Heart left ventricle (tissue), 16 donors: Measurements from ENCODE around the gene MRPL37. TPM values are rescaled to one million over a fixed set of nuclear protein-coding genes. Genes with fewer than 3 reads are reported as not detected.

Source experiments
- ATAC-seq, 4 donors: fragments of 200-7000 bp; cut with Tn5 transposase; one replicate each; pipeline ENCODE4 v1.9.1; 2020 to 2022; ENCODE audit warnings: moderate library complexity in 4 of 4, mild to moderate bottlenecking in 3 of 4, moderate number of reproducible peaks in 1 of 4
- DNase-seq, 5 donors: peaks; one replicate each; pipeline ENCODE4 v3.0.0-alpha.2; 2020
- H3K27ac ChIP-seq, 12 donors: fragments of 200-600 bp; sonication (generic) in 4 of 12; one replicate each; pipeline versions ENCODE4 v1.5.0 to v1.8.0; 2016 to 2022; ENCODE audit warnings: mild to moderate bottlenecking in 2 of 12
- H3K27me3 ChIP-seq, 9 donors: fragments of 200-600 bp; sonication (generic) in 2 of 9; one replicate each; pipeline versions ENCODE4 v1.5.1 to v1.8.0; 2016 to 2022; ENCODE audit warnings: mild to moderate bottlenecking in 3 of 9
- H3K36me3 ChIP-seq, 9 donors: fragments of 200-600 bp; sonication (generic) in 2 of 9; one replicate each; pipeline versions ENCODE4 v1.5.0 to v1.8.0; 2018 to 2022; ENCODE audit warnings: mild to moderate bottlenecking in 2 of 9
- H3K4me1 ChIP-seq, 12 donors: fragments of 200-600 bp; sonication (generic) in 4 of 12; one replicate each; pipeline versions ENCODE4 v1.5.0 to v1.8.0; 2016 to 2022; ENCODE audit warnings: mild to moderate bottlenecking in 3 of 12
- H3K4me3 ChIP-seq, 12 donors: fragments of 200-600 bp; sonication (generic) in 4 of 12; one replicate each; pipeline versions ENCODE4 v1.5.0 to v1.8.0; 2017 to 2022; ENCODE audit warnings: mild to moderate bottlenecking in 9 of 12, moderate library complexity in 4 of 12
- H3K9me3 ChIP-seq, 12 donors: fragments of 200-600 bp; sonication (generic) in 4 of 12; one replicate each; pipeline versions ENCODE4 v1.5.0 to v1.8.0; 2016 to 2022; ENCODE audit warnings: mild to moderate bottlenecking in 1 of 12
- CTCF ChIP-seq, 12 donors: fragments of 200-600 bp; sonication (generic) in 4 of 12; IDR thresholded peaks; one replicate each; pipeline versions ENCODE4 v1.5.0 to v1.8.0; 2018 to 2022; ENCODE audit warnings: antibody characterized with exemption in 12 of 12, mild to moderate bottlenecking in 5 of 12
- POLR2A ChIP-seq, 2 donors: fragments of 450-650 bp; IDR thresholded peaks; one replicate each; pipeline ENCODE4 v1.6.1; 2017; ENCODE audit warnings: antibody characterized with exemption in 2 of 2, mild to moderate bottlenecking in 2 of 2, moderate library complexity in 2 of 2
- WGBS, 4 donors: extraction: QIAGEN DNeasy Blood & Tissue Kit in 2 of 4; methylation state at CpG; one replicate each; pipeline versions ENCODE4 v1.1.5 to v1.1.7; 2013 to 2018; 5-methylcytosine and 5-hydroxymethylcytosine counted together
- intact Hi-C, 10 donors: fragments of 100-400 bp; cut with DNase I; formaldehyde crosslinking; loops; one replicate each; pipeline versions ENCODE4 v1.11.1 to v1.14.2; 2022
- polyA plus RNA-seq, 2 donors: library from polyadenylated mRNA; stranded (reverse); fragments of 200-250 nt; gene quantifications; one replicate each; pipeline ENCODE4 v1.2.3, GENCODE V29; 2013
- total RNA-seq, 9 donors: library from RNA; depleted of rRNA in 2 of 9; stranded (reverse); fragments of >200 nt in 2 of 9; fragmentation: NEBNext Ultra II Directional in 3 of 9; extraction: Animal tissue kit (Norgen Biotek cat#: 25700) in 3 of 9; gene quantifications; one replicate each; pipeline versions ENCODE4 v1.1.0 to v1.2.4, GENCODE V29; 2016 to 2023
- donor health status: ischemic (EF 13 %, LVEDD 7.1; RV severe dilation, severe dysfunction).
- donor health status: healthy with polysubstance abuse.
- donor health status: DM: no; HTN: yes; CAD: no.
- donor health status: DM: no; HTN: no; CAD: no.
- donor health status: ischemic (EF 25% LVEDD 6.9; RV normal size, moderate dysfunction).
- donor health status: ischemic (EF 25% LVEDD 5.7; RV mildly dilated, moderate dysfunction).
- donor health status: healthy.
- donor health status: DM: yes; HTN: yes; CAD: no.
- donor health status: ischemic (EF 35%, LVEDD 5.7; RV mildly dilated, moderate dysfunction).
- donor health status: nonischemic (EF 11% LVEDD 7.7; RV severe dilation, severe dysfunction).
- donor health status: DM: yes; HTN: yes; CAD: no.
- donor health status: PGD.
- donor health status: ischemic (EF 29% LVEDD 5.4; RV normal size, mild dysfunction).
- donor health status: nonischemic (EF 23%, LVEDD 6.1; RV moderate dilation, normal function).

The MRPL37 gene
- total and polyA plus RNA-seq, 11 donors: 46.7 to 122 (median 84.6) TPM

- no peaks in the 10 kb centered on the region for H3K27me3 ChIP-seq
- intact Hi-C loops: no loop called here
- no peak for TF ChIP-seq POLR2A (IDR thresholded peaks at IDR 0.05)
- no peak for TF ChIP-seq CTCF (IDR thresholded peaks at IDR 0.05)
- no peaks in the 10 kb centered on the region for H3K9me3 ChIP-seq
- H3K4me3 ChIP-seq: no peak overlapping the region
- ATAC-seq (no peak), DNase-seq (no peak)
- H3K27ac ChIP-seq: no peak overlapping the region
- H3K4me1 ChIP-seq: no peaks in the 10 kb centered on the region
- H3K36me3 ChIP-seq: peaks cover 0 to 23% (median 0%) of the 10 kb centered on the region in 9 donors
- 93 to 96% (median 95%) methylated on average over 7 to 8 of the region's 8 CpGs for WGBS, 4 donors
Measured at GRCh38 chr1:54177726-54178125, 22.2 kb upstream of the MRPL37 start.

DNA sequence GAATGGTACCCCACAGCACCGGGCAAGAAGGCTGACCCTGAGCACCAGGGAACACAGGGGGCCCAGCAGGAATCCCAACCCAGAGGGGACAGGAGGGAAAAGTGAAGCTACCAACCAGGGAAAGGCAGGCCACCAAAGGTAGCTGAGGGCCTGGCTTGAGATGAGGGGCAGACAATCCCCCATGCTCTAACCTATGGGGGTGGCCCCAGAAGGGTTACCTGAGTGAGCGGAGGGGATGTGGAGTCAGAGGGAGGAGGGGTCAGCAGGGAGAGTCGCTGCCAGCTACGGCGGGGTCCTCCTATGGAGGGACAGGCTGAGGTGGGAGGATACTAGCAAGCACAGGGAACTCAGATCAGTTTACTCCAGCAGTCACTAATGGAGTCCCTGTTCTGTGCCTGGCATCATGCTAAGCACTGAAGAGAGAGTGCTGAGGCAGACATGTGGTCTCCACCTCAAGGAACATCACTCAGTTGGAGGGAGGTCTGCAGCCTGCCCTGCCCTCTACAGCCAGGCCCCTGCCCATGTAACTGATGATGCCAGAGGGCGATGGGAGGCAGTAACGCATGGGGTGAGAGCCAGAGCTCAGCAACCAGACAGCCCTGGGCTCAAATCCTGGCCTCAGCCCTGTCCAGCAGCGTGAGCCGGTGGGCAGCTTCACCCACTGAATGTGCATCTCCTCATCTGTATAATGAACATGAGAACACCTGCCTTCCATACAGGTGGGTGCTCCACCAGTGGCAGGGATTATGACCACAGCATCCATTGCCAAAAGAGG is 21.5 kb upstream of the MRPL37 start:
- Histone ChIP-seq H3K4me1 (no peaks in the 10 kb centered on the region), H3K27ac (no peak overlapping the region), H3K4me3 (no peak overlapping the region), H3K36me3 (peaks cover 0 to 29% (median 0%) of the 10 kb centered on the region in 9 donors), H3K27me3 (no peaks in the 10 kb centered on the region), H3K9me3 (no peaks in the 10 kb centered on the region)
- ATAC-seq: no peak
- 74 to 87% (median 84%) methylated on average over 5 to 9 of the region's 9 CpGs for WGBS, 4 donors
- DNase-seq: no peak
- TF ChIP-seq POLR2A (IDR thresholded peaks at IDR 0.05) (no peak), CTCF (IDR thresholded peaks at IDR 0.05) (no peak)
- intact Hi-C loops: no loop called here

- Histone ChIP-seq H3K27me3 (no peaks in the 10 kb centered on the region), H3K4me1 (no peaks in the 10 kb centered on the region), H3K9me3 (no peaks in the 10 kb centered on the region), H3K27ac (no peak overlapping the region), H3K36me3 (peaks cover 0 to 26% (median 5%) of the 10 kb centered on the region in 9 donors), H3K4me3 (no peak overlapping the region)
- TF ChIP-seq POLR2A (IDR thresholded peaks at IDR 0.05) (no peak), CTCF (IDR thresholded peaks at IDR 0.05) (no peak)
- intact Hi-C loops: no loop called here
- 93 to 95% (median 94%) methylated on average over 5 of the region's 5 CpGs for WGBS, 4 donors
- DNase-seq (no peak), ATAC-seq (no peak)
Measured at GRCh38 chr1:54180701-54181360, 19.1 kb upstream of the MRPL37 start.

DNA sequence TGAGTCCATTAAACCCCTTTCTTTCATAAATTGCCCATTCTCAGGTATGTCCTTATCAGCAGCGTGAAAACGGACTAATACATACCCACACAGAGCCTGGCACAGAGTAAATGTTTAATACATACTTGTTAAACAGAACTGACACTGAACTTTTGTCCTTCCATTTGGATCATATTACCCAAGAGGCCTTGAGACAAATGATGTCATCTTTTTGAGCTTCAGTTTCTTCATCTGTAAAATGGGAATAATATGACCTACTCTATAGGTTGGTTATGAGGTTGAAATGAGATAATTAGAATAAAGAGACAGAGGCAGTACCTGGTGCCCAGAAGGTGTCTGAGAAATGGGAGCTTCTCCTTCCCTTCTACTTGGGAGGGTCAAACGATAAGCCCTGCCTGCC is 13.9 kb upstream of the MRPL37 start:
- H3K9me3 ChIP-seq: no peaks in the 10 kb centered on the region
- WGBS, 4 donors: 96 to 100% (median 97%) methylated on average over 3 of the region's 3 CpGs
- ATAC-seq (no peak), DNase-seq (no peak)
- H3K27me3 ChIP-seq: no peaks in the 10 kb centered on the region
- peaks cover 0 to 56% (median 18%) of the 10 kb centered on the region in 9 donors for H3K36me3 ChIP-seq
- H3K4me1 ChIP-seq: no peaks in the 10 kb centered on the region
- no peak overlapping the region for H3K27ac ChIP-seq
- intact Hi-C loops: no loop called here
- TF ChIP-seq POLR2A (IDR thresholded peaks at IDR 0.05): no peak
- no peak for TF ChIP-seq CTCF (IDR thresholded peaks at IDR 0.05)
- no peak overlapping the region for H3K4me3 ChIP-seq
